ENCODE data around the gene AURKA.

GRCh38 chr20:56412473-56412790 lies 20.4 kb upstream of the AURKA start:
- TF ChIP-seq CTCF (IDR thresholded peaks at IDR 0.05 in 4 of 5, conservative IDR thresholded peaks at IDR 0.05 in 1 of 5) (no peak), POLR2A (IDR thresholded peaks at IDR 0.05) (no peak)

All from gastrocnemius medialis (tissue), 4 donors.